ENCODE measurements around the gene STK32A. TPM values are rescaled to one million over a fixed set of nuclear protein-coding genes. Genes with fewer than 3 reads are reported as not detected.

The STK32A gene
- total and polyA plus RNA-seq, 2 experiments from 2014 or later = 2.4 to 2.8 TPM

DNA sequence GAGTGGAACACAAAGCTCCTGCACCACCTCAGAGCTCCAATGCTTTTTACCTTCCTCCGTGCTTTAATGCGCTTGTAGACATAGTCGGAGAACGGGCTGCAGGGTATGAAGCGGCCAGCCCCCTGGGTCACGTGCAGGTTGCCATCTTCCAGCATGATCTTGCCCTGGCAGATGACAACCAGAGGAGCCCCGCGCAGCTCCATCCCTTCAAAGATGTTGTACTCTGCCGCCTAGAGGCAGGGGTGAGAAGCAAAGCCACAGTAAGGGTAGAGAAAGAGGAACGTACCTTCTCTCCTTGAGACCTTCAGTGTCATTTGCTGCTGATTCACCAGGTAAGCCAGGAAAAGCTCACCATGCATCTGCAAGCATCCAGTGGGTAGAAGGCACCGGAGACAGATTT, 162.8 kb downstream of the STK32A start (continued):
- TF ChIP-seq, protein P1, sequence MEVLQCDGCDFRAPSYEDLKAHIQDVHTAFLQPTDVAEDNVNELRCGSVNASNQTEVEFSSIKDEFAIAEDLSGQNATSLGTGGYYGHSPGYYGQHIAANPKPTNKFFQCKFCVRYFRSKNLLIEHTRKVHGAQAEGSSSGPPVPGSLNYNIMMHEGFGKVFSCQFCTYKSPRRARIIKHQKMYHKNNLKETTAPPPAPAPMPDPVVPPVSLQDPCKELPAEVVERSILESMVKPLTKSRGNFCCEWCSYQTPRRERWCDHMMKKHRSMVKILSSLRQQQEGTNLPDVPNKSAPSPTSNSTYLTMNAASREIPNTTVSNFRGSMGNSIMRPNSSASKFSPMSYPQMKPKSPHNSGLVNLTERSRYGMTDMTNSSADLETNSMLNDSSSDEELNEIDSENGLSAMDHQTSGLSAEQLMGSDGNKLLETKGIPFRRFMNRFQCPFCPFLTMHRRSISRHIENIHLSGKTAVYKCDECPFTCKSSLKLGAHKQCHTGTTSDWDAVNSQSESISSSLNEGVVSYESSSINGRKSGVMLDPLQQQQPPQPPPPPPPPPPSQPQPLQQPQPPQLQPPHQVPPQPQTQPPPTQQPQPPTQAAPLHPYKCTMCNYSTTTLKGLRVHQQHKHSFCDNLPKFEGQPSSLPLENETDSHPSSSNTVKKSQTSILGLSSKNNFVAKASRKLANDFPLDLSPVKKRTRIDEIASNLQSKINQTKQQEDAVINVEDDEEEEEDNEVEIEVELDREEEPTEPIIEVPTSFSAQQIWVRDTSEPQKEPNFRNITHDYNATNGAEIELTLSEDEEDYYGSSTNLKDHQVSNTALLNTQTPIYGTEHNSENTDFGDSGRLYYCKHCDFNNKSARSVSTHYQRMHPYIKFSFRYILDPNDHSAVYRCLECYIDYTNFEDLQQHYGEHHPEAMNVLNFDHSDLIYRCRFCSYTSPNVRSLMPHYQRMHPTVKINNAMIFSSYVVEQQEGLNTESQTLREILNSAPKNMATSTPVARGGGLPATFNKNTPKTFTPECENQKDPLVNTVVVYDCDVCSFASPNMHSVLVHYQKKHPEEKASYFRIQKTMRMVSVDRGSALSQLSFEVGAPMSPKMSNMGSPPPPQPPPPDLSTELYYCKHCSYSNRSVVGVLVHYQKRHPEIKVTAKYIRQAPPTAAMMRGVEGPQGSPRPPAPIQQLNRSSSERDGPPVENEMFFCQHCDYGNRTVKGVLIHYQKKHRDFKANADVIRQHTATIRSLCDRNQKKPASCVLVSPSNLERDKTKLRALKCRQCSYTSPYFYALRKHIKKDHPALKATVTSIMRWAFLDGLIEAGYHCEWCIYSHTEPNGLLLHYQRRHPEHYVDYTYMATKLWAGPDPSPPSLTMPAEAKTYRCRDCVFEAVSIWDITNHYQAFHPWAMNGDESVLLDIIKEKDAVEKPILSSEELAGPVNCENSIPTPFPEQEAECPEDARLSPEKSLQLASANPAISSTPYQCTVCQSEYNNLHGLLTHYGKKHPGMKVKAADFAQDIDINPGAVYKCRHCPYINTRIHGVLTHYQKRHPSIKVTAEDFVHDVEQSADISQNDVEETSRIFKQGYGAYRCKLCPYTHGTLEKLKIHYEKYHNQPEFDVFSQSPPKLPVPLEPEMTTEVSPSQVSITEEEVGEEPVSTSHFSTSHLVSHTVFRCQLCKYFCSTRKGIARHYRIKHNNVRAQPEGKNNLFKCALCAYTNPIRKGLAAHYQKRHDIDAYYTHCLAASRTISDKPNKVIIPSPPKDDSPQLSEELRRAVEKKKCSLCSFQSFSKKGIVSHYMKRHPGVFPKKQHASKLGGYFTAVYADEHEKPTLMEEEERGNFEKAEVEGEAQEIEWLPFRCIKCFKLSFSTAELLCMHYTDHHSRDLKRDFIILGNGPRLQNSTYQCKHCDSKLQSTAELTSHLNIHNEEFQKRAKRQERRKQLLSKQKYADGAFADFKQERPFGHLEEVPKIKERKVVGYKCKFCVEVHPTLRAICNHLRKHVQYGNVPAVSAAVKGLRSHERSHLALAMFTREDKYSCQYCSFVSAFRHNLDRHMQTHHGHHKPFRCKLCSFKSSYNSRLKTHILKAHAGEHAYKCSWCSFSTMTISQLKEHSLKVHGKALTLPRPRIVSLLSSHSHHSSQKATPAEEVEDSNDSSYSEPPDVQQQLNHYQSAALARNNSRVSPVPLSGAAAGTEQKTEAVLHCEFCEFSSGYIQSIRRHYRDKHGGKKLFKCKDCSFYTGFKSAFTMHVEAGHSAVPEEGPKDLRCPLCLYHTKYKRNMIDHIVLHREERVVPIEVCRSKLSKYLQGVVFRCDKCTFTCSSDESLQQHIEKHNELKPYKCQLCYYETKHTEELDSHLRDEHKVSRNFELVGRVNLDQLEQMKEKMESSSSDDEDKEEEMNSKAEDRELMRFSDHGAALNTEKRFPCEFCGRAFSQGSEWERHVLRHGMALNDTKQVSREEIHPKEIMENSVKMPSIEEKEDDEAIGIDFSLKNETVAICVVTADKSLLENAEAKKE (CRISPR knock-in tag; IDR thresholded peaks at IDR 0.05) = no peak
- TF ChIP-seq, protein P2, sequence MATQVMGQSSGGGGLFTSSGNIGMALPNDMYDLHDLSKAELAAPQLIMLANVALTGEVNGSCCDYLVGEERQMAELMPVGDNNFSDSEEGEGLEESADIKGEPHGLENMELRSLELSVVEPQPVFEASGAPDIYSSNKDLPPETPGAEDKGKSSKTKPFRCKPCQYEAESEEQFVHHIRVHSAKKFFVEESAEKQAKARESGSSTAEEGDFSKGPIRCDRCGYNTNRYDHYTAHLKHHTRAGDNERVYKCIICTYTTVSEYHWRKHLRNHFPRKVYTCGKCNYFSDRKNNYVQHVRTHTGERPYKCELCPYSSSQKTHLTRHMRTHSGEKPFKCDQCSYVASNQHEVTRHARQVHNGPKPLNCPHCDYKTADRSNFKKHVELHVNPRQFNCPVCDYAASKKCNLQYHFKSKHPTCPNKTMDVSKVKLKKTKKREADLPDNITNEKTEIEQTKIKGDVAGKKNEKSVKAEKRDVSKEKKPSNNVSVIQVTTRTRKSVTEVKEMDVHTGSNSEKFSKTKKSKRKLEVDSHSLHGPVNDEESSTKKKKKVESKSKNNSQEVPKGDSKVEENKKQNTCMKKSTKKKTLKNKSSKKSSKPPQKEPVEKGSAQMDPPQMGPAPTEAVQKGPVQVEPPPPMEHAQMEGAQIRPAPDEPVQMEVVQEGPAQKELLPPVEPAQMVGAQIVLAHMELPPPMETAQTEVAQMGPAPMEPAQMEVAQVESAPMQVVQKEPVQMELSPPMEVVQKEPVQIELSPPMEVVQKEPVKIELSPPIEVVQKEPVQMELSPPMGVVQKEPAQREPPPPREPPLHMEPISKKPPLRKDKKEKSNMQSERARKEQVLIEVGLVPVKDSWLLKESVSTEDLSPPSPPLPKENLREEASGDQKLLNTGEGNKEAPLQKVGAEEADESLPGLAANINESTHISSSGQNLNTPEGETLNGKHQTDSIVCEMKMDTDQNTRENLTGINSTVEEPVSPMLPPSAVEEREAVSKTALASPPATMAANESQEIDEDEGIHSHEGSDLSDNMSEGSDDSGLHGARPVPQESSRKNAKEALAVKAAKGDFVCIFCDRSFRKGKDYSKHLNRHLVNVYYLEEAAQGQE (IDR thresholded peaks at IDR 0.05; ENCODE audit: unreplicated experiment) = no peak
- TF ChIP-seq, protein P3, sequence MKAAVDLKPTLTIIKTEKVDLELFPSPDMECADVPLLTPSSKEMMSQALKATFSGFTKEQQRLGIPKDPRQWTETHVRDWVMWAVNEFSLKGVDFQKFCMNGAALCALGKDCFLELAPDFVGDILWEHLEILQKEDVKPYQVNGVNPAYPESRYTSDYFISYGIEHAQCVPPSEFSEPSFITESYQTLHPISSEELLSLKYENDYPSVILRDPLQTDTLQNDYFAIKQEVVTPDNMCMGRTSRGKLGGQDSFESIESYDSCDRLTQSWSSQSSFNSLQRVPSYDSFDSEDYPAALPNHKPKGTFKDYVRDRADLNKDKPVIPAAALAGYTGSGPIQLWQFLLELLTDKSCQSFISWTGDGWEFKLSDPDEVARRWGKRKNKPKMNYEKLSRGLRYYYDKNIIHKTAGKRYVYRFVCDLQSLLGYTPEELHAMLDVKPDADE (IDR thresholded peaks at IDR 0.05) = no peak

DNA sequence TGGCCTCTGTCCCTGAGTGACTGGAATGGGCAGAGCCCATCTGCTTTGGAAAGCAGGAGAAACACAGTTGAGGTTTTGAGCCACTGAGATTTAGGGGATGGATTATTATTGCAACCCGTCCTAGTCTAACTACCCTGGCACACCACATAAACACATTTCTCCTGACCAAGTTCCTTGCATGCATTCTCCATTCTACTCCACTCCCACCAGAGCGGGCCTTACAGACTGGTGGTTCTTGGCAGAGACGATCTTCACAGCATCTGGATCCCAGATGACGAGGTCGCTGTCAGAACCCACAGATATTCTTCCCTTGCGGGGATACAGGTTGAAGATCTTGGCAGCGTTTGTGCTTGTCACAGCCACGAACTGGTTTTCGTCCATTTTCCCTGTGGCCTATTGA, 164.0 kb downstream of the STK32A start:
- no peak overlapping the region for H3K27ac Mint-ChIP-seq
- peaks cover 91% of the 10 kb centered on the region for H3K36me3 Mint-ChIP-seq (ENCODE audit: low read depth)
- no peak for ATAC-seq
- TF ChIP-seq, protein P3 (IDR thresholded peaks at IDR 0.05) = no peak
- TF ChIP-seq EZH2phosphoT487 (IDR thresholded peaks at IDR 0.05; ENCODE audit: unreplicated experiment) (no peak), JUNB (IDR thresholded peaks at IDR 0.05; ENCODE audit: unreplicated experiment) (no peak), CREB1 (CRISPR knock-in tag; IDR thresholded peaks at IDR 0.05; ENCODE audit: low read depth) (no peak)

More for the DNA sequence above, 164.0 kb downstream of the STK32A start:
- Histone ChIP-seq H3K27ac (ENCODE audit: low read depth) (peak overlapping the region; percentile 26; the same call in 1 of the 2 replicates), H3K9me2 (ENCODE audit: insufficient read depth) (no peaks in the 10 kb centered on the region), H3K4me2 (no peak overlapping the region), H3F3A (replicated peaks; ENCODE audit: low read depth) (peaks cover 39% of the 10 kb centered on the region), H3K36me3 (ENCODE audit: insufficient read depth) (peaks cover 80% of the 10 kb centered on the region), H3K27me3 (ENCODE audit: insufficient read depth) (no peaks in the 10 kb centered on the region), H3K4me1 (ENCODE audit: insufficient read depth) (no peaks in the 10 kb centered on the region; the same call in 1 of the 2 replicates), H3K79me2 (replicated peaks; ENCODE audit: insufficient read depth) (no peaks in the 10 kb centered on the region), H2AFZ (no peak overlapping the region), H3K4me3 (no peak overlapping the region), H4K20me1 (replicated peaks; ENCODE audit: insufficient read depth) (peaks cover 23% of the 10 kb centered on the region)
- no peak for DNase-seq (ENCODE audit: low spot score)
- Mint-ChIP-seq H3K27me3 (ENCODE audit: insufficient read depth, low read depth, poor library complexity) (peaks cover 4% of the 10 kb centered on the region), H3K4me3 (no peak overlapping the region), H3K4me1 (peaks cover 6% of the 10 kb centered on the region), H3K9me3 (no peaks in the 10 kb centered on the region)
